Cardiac fibroblast (primary cell): Measurements from ENCODE around the gene SCD.

Experiments used
- DNase-seq, 2 donors: peaks; one replicate each; pipeline versions ENCODE4 v3.0.0 to v3.0.0-alpha.2; 2010; ENCODE audit warnings: low read depth in 2 of 2
- H3K4me3 ChIP-seq, 2 donors: replicated peaks in 1 of 2; 1 replicate in 1 of 2; 2 replicates in 1 of 2; pipeline ENCODE4 v1.5.1; 2011; ENCODE audit warnings: low read depth in 2 of 2, low read length in 2 of 2, mild to moderate bottlenecking in 2 of 2, moderate library complexity in 1 of 2
- TF ChIP-seq, protein P1 (sequence below): IDR thresholded peaks from one replicate; pipeline ENCODE4 v1.5.1; 2011; ENCODE audit warnings: low read depth, mild to moderate bottlenecking, low read length, inconsistent platforms

Gene SCD

DNA sequence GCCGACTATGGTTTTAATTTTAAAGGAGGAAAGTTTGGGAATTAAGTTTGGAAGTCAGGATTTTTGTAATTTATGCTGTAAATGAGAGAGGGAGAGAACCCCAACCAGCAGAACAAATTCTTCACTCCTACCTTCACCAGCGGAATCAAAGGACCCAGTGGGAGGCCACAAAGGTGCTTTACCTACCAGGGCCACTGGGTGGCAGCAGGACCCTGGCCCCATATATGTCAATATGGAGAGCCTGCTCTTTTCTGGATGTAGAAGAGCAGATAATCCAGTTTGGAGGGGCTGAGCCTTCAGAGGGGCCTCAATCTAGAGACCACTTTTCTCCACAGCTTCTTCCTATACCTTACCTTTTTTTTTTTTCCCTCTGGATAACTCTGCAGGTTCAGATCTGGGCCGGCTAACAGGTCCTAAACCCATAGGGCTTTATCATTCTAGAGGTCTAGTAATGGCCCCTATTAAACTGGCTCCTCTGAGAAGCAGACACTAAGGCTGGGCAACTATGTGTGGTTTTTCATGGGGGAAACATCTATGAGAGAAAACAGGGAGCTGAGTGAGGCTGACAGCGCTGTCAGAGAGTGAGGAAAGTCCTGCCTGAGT, 8.5 kb upstream of the SCD start:
- no peak overlapping the region for H3K4me3 ChIP-seq
- peak; percentile 63 to 69 for DNase-seq
- TF ChIP-seq, protein P1, sequence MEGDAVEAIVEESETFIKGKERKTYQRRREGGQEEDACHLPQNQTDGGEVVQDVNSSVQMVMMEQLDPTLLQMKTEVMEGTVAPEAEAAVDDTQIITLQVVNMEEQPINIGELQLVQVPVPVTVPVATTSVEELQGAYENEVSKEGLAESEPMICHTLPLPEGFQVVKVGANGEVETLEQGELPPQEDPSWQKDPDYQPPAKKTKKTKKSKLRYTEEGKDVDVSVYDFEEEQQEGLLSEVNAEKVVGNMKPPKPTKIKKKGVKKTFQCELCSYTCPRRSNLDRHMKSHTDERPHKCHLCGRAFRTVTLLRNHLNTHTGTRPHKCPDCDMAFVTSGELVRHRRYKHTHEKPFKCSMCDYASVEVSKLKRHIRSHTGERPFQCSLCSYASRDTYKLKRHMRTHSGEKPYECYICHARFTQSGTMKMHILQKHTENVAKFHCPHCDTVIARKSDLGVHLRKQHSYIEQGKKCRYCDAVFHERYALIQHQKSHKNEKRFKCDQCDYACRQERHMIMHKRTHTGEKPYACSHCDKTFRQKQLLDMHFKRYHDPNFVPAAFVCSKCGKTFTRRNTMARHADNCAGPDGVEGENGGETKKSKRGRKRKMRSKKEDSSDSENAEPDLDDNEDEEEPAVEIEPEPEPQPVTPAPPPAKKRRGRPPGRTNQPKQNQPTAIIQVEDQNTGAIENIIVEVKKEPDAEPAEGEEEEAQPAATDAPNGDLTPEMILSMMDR, result peak; percentile 91

DNA sequence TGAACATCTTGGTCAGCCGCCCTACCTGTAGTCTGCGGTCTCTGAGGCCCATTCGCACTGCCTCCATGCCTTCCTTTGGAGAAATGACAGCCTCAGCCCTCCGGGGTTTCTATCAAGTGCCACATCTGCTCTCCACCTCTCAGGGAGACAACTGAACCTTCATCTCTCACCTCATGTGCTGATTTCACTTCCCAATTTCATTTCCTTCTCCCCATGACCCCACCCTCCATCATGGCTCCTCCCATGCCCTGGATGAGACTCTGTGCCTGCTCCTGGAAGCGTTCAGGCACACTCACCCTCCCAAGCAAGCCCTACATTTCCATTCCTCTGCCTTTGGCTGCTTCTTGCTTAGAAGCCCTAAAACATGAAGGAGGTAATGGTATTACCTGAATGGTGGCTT, 7.8 kb upstream of the SCD start:
- TF ChIP-seq, protein P1, result no peak

DNA sequence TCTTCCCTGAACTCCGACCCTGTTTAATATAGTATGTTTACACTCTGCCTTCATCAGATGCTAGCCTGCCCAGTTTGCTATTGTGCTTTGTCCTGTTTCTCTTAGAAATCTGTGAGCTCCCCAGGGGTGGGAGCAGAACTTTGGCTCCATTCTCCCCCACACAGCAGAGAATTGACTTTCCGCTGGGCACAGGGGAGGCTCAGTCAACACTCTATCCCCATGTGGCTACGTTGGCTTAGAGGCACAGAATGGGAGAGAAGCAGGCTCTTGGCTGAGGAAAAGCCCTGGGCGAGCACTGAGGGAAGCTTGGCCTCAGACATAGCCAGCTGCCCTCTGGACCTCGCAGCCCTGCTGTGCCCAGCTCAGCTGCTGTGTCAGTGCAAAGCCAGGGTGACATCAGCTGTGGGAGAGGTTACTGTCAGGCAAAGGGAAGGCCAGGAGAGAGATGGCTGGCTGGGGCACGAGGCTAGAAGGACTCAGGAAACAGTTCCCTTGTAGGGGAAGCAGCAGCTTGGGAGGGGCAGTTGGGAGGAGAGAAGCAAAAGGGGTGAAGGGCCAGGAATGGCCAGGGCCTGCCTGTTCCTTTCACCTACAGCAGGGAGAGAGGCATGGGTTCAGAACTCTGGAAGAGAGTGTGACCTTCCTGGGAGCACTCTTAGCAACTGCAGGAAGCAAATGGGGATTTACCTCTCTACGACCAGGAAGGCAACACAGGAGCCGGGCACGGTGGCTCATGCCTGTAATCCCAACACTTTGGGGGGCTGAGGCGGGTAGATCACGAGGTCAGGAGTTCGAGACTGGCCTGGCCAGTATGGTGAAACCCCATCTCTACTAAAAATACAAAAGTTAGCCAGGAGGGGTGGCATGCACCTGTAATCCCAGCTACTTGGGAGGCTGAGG, 5.8 kb upstream of the SCD start:
- peak in 1 of 2 donors; percentile 5 for DNase-seq
- H3K4me3 ChIP-seq, result no peak overlapping the region
- TF ChIP-seq, protein P1, result no peak

More for the DNA sequence above, 7.8 kb upstream of the SCD start:
- DNase-seq, result no peak
- H3K4me3 ChIP-seq, result no peak overlapping the region

DNA sequence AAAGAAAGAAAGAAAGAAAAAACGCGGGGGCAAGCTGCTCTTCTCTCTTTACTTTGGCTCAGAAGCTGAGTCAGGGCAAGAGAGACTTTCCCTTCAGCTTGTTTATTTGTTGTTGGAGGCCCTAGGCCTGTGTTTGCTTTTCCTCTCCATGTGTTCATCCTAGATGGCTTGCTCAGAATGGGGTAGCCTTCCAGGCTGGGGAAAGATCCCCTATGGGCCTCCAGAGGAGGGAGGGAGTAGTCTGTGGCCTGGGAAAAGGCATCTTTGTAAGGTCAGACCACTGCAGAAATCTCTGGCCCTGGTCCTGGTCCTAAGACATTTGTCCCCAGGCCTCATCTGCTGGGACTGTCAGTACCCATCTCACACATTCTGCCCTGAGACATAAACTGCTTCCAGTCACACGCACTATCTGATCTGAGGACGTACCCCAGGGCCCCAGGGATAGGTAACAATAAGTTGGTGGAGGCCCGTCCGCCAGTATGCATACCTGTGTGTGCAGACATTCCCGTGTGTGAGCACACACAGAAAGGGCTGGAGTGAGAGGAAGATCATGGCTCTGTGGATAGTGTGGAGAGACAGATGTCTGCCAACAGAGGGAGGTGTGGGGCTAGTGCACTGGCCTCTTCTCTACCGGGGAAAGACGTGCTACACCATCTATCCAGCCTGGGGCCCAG, 4.9 kb upstream of the SCD start:
- DNase-seq, result peak; percentile 70 to 75
- TF ChIP-seq, protein P1, result peak; percentile 80
- H3K4me3 ChIP-seq, result no peak overlapping the region

DNA sequence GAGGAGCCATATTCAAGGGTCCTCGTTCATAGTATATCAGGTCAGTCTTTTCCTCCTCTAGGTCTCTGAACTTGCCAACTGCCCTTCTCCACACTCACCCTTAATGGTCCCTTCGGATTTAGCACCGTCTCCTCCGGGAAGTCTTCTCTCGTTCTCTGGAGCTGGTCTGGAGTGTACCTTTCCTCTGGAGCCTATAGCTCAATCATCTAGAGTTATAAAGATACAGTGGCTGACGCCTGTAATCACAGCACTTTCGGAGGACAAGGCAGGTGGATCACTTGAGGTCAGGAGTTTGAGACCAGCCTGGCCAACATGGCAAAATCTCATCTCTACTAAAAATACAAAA, 4.4 kb upstream of the SCD start:
- no peak for DNase-seq
- TF ChIP-seq, protein P1, result no peak
- no peak overlapping the region for H3K4me3 ChIP-seq

DNA sequence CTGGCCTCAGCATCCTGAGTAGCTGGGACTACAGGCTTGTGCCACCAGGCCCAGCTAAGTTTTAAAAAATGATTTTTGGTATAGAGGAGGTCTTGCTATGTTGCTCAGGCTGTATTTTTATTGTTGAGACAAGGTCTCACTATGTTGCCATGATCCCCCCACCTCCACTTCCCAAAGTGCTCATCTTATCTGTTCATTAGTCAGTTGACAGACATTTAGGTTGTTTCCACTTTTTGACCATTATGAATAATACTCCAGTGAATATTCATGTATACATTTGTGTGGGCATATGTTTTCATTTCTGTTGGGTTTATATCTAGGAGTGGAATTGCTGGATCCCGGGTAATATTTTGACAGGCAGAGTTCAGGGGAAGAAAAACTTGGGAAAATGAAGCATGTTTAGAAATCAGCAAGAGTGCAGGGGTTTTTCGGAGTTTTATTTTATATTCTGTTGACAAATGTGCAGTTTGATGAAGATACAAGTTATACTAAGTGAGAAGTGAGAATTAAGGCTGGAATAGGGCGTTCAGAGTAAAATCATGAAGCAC, 2.7 kb upstream of the SCD start:
- no peak overlapping the region for H3K4me3 ChIP-seq
- TF ChIP-seq, protein P1, result no peak
- no peak for DNase-seq
